Measurements from ENCODE around the gene HAUS3. TPM values are rescaled to one million over a fixed set of nuclear protein-coding genes. Genes with fewer than 3 reads are reported as not detected.

HAUS3 gene
- total RNA-seq, 3 donors from 2014 or later, result 9.9 to 13.7 (median 11.4) TPM

- Histone ChIP-seq H3K36me3 (ENCODE audit: low read depth) (peaks cover 5% of the 10 kb centered on the region), H3K9me3 (no peaks in the 10 kb centered on the region), H3K4me3 (peak overlapping the region; percentile 88), H3K4me1 (ENCODE audit: low read depth) (peaks cover 25% of the 10 kb centered on the region)
- no peak for TF ChIP-seq CTCF (IDR thresholded peaks at IDR 0.05)
- DNase-seq (peak in 2 of 3 donors; percentile 39 to 53), ATAC-seq (no peak)
- intact Hi-C loops (cut with DNase I, micrococcal nuclease), result no loop called here
Observed at GRCh38 chr4:2260344-2261109, 18.6 kb upstream of the HAUS3 start.

GRCh38 chr4:2259541-2260343 is 17.8 kb upstream of the HAUS3 start:
- Histone ChIP-seq H3K4me1 (ENCODE audit: low read depth) (peaks cover 25% of the 10 kb centered on the region), H3K9me3 (no peaks in the 10 kb centered on the region), H3K36me3 (ENCODE audit: low read depth) (peaks cover 5% of the 10 kb centered on the region), H3K4me3 (no peak overlapping the region)
- intact Hi-C loops (cut with DNase I, micrococcal nuclease), result no loop called here
- DNase-seq, result peak in 2 of 3 donors; percentile 30 to 57
- no peak for TF ChIP-seq CTCF (IDR thresholded peaks at IDR 0.05)
- no peak for ATAC-seq

- intact Hi-C loops (cut with DNase I, micrococcal nuclease), result no loop called here
- no peak for TF ChIP-seq CTCF (IDR thresholded peaks at IDR 0.05)
- no peak for ATAC-seq
- peaks cover 5% of the 10 kb centered on the region for H3K36me3 ChIP-seq (ENCODE audit: low read depth)
- DNase-seq, result peak in 2 of 3 donors; percentile 14 to 49
- no peaks in the 10 kb centered on the region for H3K9me3 ChIP-seq
- H3K4me3 ChIP-seq, result no peak overlapping the region
- peaks cover 25% of the 10 kb centered on the region for H3K4me1 ChIP-seq (ENCODE audit: low read depth)
Observed at GRCh38 chr4:2259036-2259540, 17.2 kb upstream of the HAUS3 start.

GRCh38 chr4:2258091-2259035 is 16.4 kb upstream of the HAUS3 start:
- TF ChIP-seq CTCF (IDR thresholded peaks at IDR 0.05), result no peak
- Histone ChIP-seq H3K36me3 (ENCODE audit: low read depth) (peaks cover 5% of the 10 kb centered on the region), H3K4me3 (no peak overlapping the region), H3K9me3 (no peaks in the 10 kb centered on the region), H3K4me1 (ENCODE audit: low read depth) (peaks cover 23% of the 10 kb centered on the region)
- DNase-seq (peak; percentile 2 to 52 (median 27)), ATAC-seq (no peak)
- intact Hi-C loops (cut with DNase I, micrococcal nuclease), result no loop called here

All from mucosa of descending colon (tissue), 3 donors.